Muscle of back (tissue), 13 donors: Measurements from ENCODE around the gene VKORC1. TPM values are rescaled to one million over a fixed set of nuclear protein-coding genes. Genes with fewer than 3 reads are reported as not detected.
"Not testable (repeated sequence)": the region's sequence is repeated elsewhere in the genome, so short reads cannot be mapped to it uniquely, and the experiment has no call there.

Experiments used
- DNase-seq, 3 donors: peaks; one replicate each; pipeline versions ENCODE4 v3.0.0 to v3.0.0-alpha.2; 2013
- long read RNA-seq, 9 donors: transcript quantifications; one replicate each; lab custom pipeline, GENCODE V29; 2026
- polyA plus RNA-seq, 10 donors: library from polyadenylated mRNA; unstranded; fragments of 120-200 nt; gene quantifications; one replicate each; pipeline ENCODE4 v1.2.1, GENCODE V29; 2013; ENCODE audit not compliant: insufficient read length in 10 of 10

The VKORC1 gene
- 10 to 100 TPM; 51.1 to 68.1 (median 58.2) TPM for polyA plus RNA-seq
- long read RNA-seq, donor 1, transcript VKORC1-203 (2 exons, 901 nt): minor isoform, 14 of 117 reads
- long read RNA-seq, donor 1, transcript VKORC1-207 (2 exons, 461 nt): minor isoform, 31 of 117 reads
- long read RNA-seq, donor 1, transcript VKORC1-205 (3 exons, 1,012 nt): major isoform, 60 of 117 reads
- long read RNA-seq, donor 1, partial matches to known transcripts: 11 of 117 reads
- long read RNA-seq, donor 1, other reads (novel, unspliced or antisense): 0 of 117 reads
- long read RNA-seq, donor 2, transcript VKORC1-203 (2 exons, 901 nt): minor isoform, 10 of 75 reads
- long read RNA-seq, donor 2, transcript VKORC1-207 (2 exons, 461 nt): minor isoform, 21 of 75 reads
- long read RNA-seq, donor 2, transcript VKORC1-205 (3 exons, 1,012 nt): major isoform, 35 of 75 reads
- long read RNA-seq, donor 2, partial matches to known transcripts: 8 of 75 reads
- long read RNA-seq, donor 2, other reads (novel, unspliced or antisense): 0 of 75 reads
- long read RNA-seq, donor 3: 0 reads
- long read RNA-seq, donor 4, transcript VKORC1-205 (3 exons, 1,012 nt): major isoform, 36 of 76 reads
- long read RNA-seq, donor 4, transcript VKORC1-207 (2 exons, 461 nt): minor isoform, 35 of 76 reads
- long read RNA-seq, donor 4, partial matches to known transcripts: 0 of 76 reads
- long read RNA-seq, donor 4, other reads (novel, unspliced or antisense): 0 of 76 reads
- long read RNA-seq, donor 5, transcript VKORC1-203 (2 exons, 901 nt): minor isoform, 11 of 91 reads
- long read RNA-seq, donor 5, transcript VKORC1-205 (3 exons, 1,012 nt): major isoform, 67 of 91 reads
- long read RNA-seq, donor 5, transcript VKORC1-207 (2 exons, 461 nt): minor isoform, 13 of 91 reads
- long read RNA-seq, donor 5, partial matches to known transcripts: 0 of 91 reads
- long read RNA-seq, donor 5, other reads (novel, unspliced or antisense): 0 of 91 reads
- long read RNA-seq, donor 6, transcript VKORC1-203 (2 exons, 901 nt): minor isoform, 8 of 88 reads
- long read RNA-seq, donor 6, transcript VKORC1-205 (3 exons, 1,012 nt): major isoform, 46 of 88 reads
- long read RNA-seq, donor 6, transcript VKORC1-207 (2 exons, 461 nt): minor isoform, 33 of 88 reads
- long read RNA-seq, donor 6, partial matches to known transcripts: 0 of 88 reads
- long read RNA-seq, donor 6, other reads (novel, unspliced or antisense): 0 of 88 reads
- long read RNA-seq, donor 7, transcript VKORC1-207 (2 exons, 461 nt): major isoform, 35 of 78 reads
- long read RNA-seq, donor 7, transcript VKORC1-203 (2 exons, 901 nt): minor isoform, 12 of 78 reads
- long read RNA-seq, donor 7, transcript VKORC1-205 (3 exons, 1,012 nt): minor isoform, 26 of 78 reads
- long read RNA-seq, donor 7, partial matches to known transcripts: 5 of 78 reads
- long read RNA-seq, donor 7, other reads (novel, unspliced or antisense): 0 of 78 reads
- long read RNA-seq, donor 8, transcript VKORC1-205 (3 exons, 1,012 nt): major isoform, 31 of 80 reads
- long read RNA-seq, donor 8, transcript VKORC1-203 (2 exons, 901 nt): minor isoform, 9 of 80 reads
- long read RNA-seq, donor 8, transcript VKORC1-207 (2 exons, 461 nt): minor isoform, 22 of 80 reads
- long read RNA-seq, donor 8, partial matches to known transcripts: 18 of 80 reads
- long read RNA-seq, donor 8, other reads (novel, unspliced or antisense): 0 of 80 reads
- long read RNA-seq, donor 9, partial matches to known transcripts: 0 of 6 reads
- long read RNA-seq, donor 9, other reads (novel, unspliced or antisense): 0 of 6 reads

DNA sequence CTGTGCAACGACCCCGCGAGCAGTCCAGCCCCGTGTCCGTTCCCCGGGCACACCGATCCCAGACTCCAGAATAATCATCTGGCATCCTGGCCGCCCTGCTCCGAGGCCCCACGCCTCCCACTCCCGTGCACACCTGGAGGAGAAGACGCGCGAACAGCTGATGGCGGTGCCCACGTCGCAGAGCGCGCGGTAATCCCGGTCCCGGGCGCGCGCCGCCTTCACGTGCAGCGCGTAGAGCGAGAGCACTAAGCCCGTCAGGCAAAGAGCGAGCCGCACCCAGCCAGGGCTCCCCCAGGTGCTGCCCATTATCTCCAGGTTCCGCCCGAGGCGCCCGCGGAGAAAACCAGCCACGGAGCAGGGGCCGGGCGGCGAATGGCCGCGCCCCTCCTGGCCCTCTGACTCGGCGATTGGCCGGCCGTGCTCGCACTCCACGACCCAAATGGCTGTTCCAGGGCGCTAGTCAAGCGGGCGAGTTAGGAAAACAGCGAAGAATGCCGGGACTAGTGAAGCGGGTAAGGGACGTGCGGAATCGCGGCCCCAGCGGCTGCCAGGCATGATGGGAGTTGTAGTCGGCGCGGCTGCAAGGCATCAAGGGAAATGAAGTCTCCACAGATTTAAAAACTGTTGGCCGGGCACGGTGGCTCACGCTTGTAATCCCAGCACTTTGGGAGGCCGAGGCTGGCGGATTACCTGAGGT lies at the start of gene VKORC1:
VKORC1 (minus strand) TSS at position 374 of the 697 bp plus-strand sequence; CDS start at position 306, 68 bp downstream.
- peak; percentile 93 to 97 (median 96) for DNase-seq

DNA sequence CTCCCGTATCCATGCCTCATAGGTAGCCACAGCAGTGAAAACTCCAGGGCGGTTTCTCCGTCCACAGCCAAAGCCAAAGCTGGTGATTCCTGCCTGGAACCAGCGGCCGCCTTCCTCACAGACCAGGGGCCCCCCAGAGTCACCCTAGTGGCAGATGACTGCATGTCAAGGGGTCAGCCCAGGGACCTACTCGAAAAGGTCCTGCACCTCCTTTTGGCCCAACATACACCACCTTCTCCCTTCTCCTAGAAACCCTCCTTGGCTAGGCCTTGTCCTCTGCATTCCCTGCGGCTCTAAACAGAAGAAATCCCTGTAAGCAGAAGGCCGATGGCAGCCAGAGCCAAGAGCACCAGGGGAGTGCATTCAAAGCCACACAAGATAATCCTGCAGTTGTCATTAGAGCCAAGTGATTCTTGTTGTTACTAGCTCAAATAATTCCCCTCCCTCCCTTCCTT lies 49.1 kb upstream of the VKORC1 start:
- no peak for DNase-seq

DNA sequence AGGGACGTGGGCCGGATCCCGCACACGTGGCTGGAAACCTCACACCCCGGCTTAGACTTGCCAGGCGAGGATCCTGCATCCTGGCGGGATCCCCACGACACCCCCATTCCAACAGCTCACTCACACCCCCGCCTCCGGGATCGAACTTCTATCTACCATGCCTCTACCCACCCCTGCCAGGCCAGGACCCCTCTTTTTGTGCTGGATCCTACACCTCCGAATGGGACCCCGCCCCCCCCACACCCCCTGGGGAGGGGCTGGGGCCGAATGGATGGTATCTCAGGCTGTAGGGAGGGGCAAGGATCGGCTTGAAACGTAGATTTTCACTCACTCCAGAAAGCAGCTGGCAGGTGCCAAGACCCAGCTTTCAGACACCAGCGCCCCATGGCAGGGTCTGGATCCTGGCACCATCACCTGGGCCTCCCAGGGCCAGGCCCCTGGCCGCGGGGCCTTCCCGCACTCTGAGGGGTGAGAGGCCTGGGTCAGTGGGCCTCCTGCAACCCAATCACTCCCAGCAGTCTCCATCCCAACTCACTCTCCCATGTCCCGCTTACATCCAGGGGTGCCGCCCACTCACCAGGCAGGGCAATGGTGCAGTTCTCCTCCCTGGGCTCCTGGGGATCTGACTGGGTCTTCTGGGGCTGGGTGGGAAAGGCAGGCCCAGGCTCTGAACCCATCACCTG lies 48.6 kb upstream of the VKORC1 start:
- no peak for DNase-seq

DNA sequence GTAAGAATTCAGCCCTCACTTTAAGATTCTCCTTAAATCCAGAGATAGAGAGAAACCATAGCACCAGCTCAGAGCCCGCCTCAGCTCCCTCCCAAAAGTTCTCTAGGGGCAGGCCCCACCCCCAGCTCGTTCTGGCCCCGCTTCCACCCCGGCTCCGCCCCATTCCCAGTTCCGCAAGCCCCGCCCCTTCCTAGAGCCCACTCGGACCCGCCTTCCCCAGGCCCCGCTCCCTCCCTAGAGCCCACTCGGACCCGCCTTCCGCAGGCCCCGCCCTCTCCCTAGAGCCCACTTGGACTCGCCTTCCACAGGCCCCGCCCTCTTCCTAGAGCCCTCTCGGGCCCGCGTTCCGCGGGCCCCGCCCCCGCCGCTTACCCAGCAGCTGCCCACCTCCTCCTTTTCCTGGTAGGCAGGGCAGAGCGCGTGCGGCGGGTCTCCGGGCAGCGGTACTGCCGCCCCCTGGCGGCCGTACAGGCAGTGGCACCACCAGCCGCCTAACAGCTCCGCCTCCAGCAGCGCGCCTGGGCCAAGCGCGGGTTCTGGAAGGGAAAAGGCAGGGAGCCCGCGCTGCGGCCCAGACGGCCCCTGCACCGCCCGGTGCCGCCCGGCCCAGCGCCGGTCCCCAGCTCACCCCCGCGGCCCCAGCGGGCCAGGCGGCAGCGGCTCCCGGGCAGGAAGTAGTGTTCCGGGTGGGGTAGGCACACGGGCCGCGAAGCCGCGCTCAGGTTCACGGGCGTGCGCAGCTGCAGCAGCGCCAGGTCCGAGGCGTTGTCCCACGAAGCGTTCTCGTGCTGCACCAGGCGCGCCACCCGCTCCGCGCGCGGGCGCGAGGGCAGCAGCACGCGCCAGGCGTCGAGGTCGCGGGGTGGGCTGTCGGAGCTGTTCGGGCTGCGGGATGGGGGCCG lies 47.8 kb upstream of the VKORC1 start:
- peak; percentile 98 to 99 (median 99) for DNase-seq

DNA sequence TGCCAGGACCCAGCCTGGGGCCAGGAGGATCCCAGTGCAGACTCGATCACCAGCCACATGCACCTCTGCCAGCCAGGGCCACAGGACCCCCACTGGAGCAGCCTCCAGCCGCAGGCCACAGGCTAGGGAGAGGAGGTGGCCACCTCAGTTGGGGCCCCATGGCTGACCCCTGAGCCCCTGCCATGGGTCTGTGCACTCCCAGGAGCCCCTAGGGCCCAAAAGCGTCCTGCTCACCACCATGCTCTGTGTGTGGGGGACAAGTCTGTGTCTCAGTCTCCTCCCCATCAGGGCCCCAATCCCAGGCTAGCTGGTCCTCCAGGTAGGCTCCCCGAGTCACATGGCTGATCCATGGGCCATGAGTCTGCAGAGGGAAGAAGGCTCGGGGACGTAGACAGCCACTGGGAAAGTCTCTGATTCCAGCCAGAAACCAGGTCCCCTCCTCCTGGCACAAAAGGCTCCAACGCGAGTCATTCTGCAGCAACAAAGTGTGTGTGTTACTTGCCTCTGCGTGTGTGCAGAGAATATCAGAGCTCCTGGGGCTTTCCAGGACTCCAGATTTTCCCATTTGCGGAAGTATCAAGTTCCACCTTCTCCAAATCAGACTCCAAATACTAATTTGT lies 47.0 kb upstream of the VKORC1 start:
- no peak for DNase-seq

DNA sequence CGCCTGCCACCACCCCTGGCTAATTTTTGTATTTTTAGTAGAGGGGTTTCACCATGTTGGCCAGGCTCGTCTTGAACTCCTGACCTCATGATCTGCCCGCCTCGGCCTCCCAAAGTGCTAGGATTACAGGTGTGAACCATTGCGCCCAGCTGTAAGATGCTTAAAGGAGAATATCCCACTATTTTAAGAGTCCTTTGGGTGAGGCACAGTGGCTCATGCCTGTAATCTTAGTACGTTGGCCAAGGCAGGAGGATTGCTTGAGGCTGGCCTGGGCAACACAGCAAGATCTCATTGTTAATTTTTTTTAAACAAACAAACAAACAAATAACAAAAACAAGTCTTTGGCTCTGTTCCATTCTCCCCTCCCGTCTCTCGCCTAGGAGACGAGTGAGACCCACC lies 46.5 kb upstream of the VKORC1 start:
- DNase-seq: not testable (repeated sequence)

DNA sequence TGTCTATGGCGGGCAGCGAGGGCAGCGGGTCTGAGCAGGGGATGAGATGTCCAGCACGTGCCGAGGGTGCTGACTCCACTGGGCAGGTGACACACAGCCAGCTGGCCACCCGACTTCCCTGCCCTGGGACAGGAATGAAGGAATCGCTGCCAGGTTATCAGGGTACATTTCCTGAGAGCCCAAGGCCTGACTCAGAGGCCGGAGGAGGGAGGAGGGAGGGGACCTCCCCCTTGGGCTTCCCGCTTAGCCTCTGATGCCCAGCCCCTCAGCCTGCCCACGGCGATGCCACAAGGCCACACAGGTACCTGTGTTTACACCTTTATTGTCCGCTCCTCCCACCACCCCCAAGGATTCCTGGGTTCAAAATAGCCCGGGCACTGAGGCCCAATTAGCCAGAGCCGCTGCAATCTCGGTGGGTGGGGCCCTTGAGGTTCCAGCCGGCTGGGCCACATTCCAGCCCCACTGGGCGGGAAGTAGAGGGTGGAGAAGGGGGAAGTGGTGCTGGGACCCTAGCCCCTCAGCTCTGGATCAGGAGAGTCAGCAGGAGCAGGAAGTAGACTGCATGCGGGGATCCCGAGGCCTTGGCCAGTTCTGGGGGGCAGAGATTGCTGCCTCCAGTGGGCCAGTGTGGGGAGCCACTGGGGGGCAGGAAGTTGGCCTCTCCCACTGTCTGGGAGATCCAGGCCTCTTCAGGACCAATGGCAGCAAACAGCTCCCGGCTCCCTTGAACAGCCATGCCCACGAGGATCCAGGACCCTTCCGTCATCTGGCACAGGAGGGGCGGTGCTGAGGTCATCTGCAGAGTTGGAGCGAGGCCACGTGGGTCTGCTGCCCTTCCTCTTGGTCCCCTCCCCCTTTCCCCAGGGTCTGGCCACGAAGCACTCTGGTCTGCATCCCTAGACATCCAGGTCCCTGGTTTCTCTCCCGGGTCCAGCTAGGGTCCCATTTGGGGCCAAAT lies 44.3 kb upstream of the VKORC1 start:
- no peak for DNase-seq

DNA sequence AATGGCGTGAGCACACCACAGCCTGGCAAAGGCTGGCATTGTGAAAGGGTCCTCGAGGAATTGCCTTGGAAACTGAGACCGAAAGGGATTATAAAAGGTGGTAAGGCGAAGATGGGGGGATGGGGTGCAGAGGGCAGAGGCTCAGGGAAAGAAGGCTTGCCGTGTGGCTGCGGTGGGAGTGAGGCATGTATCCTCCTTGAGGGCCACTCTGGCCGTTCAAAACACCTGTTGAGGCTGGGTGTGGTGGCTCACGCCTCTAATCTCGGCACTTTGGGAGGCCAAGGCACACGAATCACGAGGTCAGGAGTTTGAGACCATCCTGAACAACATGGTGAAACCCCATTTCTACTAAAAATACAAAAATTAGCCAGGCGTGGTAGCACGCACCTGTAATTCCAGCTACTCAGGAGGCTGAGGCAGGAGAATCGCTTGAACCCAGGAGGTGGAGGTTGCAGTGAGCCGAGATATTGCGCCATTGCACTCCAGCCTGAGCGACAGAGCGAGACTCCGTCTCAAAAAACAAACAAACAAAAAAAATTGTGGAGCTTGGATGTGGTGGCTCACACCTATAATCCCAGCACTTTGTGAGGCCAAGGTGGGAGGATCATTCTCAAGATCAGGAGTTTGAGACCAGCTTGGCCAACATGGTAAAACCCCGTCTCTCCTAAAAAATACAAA lies 42.4 kb upstream of the VKORC1 start:
- DNase-seq: not testable (repeated sequence)

DNA sequence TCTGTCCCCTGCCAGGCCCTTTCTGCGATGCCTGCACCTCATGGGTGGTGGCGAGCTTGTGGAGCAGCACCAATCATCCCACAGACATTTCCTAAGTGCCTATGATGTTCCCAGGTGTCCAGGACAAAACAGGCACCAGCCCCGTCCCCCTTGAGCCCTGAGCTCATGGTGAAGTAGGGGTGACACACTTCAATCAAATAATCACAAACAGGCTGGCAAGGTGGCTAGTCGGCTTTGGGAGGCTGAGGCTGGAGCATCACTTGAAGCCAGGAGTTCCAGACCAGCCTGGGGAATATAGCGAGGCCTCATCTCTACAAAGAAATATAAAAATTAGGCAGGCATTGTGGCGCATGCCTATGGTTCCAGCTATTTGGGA lies 41.7 kb upstream of the VKORC1 start:
- no peak for DNase-seq

DNA sequence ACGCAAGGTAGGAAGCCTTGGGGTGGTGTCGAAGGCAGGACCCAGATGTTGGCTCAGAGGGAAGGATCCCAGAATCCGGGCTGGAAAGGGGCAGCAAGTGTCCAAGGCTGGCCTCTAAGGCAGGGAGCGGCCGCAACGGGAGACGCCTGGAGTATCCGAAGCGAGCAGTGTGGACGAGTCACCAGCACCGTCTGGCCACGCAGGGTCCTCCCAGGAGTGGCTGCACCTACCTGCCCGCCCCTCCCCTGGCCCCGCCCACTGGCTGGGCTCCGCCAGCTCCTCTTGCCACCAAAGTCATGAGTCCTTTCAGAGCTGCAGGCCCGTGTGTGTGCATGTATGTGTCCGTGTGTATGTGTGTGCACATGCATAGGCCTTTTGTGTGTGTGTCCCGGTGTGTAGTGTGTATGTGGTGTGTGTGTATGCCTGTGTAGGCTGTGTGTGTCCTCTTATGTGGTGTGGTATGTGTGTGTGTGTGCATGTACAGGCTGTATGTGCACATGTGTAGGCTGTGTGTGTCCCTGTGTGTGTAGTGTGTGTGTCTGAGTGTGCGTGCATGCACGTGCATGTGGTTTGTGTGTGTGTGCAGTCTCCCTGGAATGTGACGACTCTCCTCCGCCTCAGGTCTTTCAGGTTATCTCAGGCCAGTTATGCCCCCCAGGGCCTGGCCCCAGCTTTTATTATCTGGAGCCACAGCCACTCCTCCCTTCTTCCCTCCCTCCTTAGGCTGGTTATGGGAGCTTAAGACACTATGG lies 41.1 kb upstream of the VKORC1 start, which contains the start of gene PRSS8:
PRSS8 (minus strand) TSS at position 193 of the 752 bp plus-strand sequence. CDS start 229 bp downstream, outside the sequence.
- DNase-seq: no peak

DNA sequence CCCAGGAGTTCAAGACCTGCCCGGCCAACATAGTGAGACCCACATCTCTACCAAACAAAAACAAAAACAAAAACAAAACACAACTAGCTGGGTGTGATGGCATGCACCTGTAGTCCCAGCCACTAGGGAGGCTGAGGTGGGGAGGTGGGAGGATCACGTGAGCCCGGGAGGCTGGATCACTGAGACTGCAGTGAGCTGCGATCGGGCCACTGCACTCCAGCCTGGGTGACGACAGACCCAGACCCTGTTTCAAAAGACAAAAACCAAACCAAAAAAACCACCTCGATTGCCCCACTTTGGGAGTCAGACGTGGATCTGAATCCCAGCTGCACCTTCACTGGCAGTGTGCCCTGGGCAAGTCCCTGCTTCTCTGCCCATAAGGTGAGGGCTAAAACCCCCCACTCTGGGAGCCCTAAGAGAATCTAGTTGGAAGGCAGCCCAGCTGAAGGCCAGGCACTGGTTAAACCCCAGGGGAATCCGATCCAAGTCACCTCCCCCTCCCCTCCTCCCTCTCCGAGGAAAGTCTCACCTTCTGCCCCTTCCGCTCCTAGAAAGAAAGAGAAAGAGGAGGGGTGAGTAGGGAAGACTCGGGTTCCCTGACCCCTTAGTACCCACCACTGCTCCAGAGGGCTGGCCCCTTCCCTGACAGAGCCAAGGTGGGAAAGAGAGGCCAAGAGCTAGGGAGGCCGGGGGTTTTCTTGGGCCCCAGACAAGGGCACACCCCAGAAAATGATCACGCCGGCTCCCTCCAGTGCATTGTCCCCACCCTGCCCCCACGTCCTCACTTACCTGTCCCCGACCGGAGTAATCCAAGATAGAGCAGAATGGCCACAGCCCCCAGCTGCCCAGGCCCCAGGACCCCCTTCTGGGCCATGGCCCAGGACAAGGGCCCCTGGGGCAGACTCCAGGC lies 40.3 kb upstream of the VKORC1 start:
- no peak for DNase-seq

DNA sequence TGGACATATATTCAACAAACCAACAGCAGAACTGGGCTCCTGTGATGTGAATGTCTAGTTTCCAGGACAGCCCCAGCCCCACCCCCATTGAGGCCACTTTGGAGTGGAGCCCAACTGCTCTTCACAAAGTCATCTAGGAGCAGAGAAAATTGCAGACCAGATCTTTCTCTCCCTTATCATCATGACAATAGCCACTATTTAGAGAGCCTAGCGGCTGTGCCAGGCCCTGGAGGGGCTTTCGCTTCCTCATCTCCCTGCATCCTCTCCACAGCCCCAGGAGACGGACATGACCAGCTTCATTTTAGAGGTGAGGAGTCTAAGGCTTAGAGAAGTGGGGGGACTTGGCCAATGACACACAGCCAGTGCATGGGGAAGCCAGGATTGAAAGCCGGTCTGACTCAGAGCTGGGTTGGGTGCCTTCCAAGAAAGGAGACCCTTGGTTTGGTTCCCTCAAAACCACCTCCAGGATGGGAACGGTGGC lies 39.5 kb upstream of the VKORC1 start:
- DNase-seq: no peak

DNA sequence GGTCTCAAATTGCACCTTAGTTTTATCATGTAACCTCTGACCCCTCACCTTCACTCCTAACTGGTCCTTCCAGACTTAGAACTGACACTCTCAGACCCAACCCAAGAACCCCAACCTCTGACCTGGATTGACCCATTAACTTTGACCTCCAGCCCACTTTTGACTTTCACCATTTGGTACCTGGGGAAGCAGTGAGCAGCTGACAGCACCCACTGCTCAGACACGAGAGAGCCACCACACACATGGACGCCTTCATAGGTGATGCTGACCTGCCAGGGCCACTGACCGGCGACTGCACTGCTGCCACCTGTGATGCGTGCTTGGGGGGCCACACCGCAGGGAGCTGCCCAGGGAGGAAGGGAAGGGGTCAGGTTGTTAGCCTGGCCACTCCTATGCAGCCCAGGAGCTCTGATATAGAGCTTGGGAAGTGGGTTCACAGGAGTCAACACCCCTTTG lies 38.5 kb upstream of the VKORC1 start:
- no peak for DNase-seq
